HG02759 (cell line): ENCODE measurements around the gene CCNB2.

Experiments used
- ATAC-seq: cut with Tn5 transposase; IDR thresholded peaks from one replicate; pipeline ENCODE4 v1.9.1; 2021; ENCODE audit warnings: mild to moderate bottlenecking, moderate library complexity; ENCODE audit not compliant: unreplicated experiment

The CCNB2 gene

GRCh38 chr15:59165726-59166125 is 60.8 kb downstream of the CCNB2 start:
- ATAC-seq = no peak

- ATAC-seq = no peak
Observed at GRCh38 chr15:59166166-59166565, 61.2 kb downstream of the CCNB2 start.

- ATAC-seq = no peak
Observed at GRCh38 chr15:59166601-59167265, 61.8 kb downstream of the CCNB2 start.

- ATAC-seq = no peak
Observed at GRCh38 chr15:59168536-59168935, 63.6 kb downstream of the CCNB2 start.

- ATAC-seq = no peak
Observed at GRCh38 chr15:59169251-59169708, 64.3 kb downstream of the CCNB2 start.

- no peak for ATAC-seq
Observed at GRCh38 chr15:59170295-59171066, 65.5 kb downstream of the CCNB2 start.

GRCh38 chr15:59171067-59171397 is 66.1 kb downstream of the CCNB2 start:
- no peak for ATAC-seq

- ATAC-seq = no peak
Observed at GRCh38 chr15:59172289-59172901, 67.4 kb downstream of the CCNB2 start.

GRCh38 chr15:59173194-59173593 is 68.2 kb downstream of the CCNB2 start:
- ATAC-seq = no peak

- no peak for ATAC-seq
Observed at GRCh38 chr15:59174151-59174834, 69.3 kb downstream of the CCNB2 start.
